ENCODE data around the gene AP3B2.
A peak's percentile ranks its signal among the peaks of the same experiment; 100 is the strongest.
"Not testable (repeated sequence)": the region's sequence is repeated elsewhere in the genome, so short reads cannot be mapped to it uniquely, and the experiment has no call there.

Gene AP3B2

DNA sequence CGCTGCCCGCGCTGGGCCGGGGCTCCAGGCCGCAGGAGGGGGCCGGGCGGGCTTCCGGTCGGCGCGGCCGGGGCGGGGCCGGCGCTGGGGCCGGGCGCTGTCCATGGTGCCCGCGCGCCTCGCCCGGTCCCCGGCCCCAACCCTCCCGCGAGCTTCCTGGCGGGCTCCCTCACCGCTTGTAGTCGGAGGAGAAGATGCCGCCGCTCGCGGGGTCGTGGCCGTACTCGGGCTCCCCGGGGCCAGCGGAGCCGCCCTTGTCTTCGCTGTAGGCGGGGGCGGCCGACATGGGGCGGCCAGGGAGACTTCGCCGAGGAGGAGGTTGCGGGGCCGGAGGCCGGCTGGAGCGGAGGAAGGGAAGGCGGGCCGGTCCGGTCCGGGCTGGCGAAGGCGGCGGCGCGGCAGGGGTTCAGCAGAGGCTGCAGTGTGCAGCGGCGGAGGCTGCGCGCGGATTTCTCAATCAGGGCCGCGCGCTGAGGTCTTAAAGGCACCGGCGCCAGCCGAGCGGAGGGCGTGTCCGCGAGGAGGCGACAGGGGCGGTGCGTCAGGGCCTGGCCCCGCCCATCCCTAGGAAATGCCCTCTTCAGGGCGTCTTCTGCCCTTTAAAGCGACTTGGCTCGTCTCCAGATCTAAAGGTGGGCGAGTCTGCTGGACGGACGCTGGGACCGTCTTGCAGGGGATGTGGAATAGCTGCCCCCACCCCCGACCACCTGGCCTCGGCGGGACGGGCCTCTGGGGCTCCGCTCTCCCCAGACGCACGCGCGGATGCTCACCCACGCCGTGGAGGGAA lies at the start of gene AP3B2:
AP3B2 (minus strand) TSS at position 455 of the 787 bp plus-strand sequence; CDS start at position 286, 169 bp downstream.
- peak; percentile 80 for DNase-seq

- DNase-seq = no peak
Observed at GRCh38 chr15:82751308-82751707, 41.6 kb upstream of the AP3B2 start.

GRCh38 chr15:82750831-82751180 lies 41.1 kb upstream of the AP3B2 start:
- DNase-seq = no peak

- DNase-seq = peak; percentile 93
Observed at GRCh38 chr15:82749951-82750830, 40.5 kb upstream of the AP3B2 start.

- DNase-seq = no peak
Observed at GRCh38 chr15:82748315-82748714, 38.6 kb upstream of the AP3B2 start.

DNA sequence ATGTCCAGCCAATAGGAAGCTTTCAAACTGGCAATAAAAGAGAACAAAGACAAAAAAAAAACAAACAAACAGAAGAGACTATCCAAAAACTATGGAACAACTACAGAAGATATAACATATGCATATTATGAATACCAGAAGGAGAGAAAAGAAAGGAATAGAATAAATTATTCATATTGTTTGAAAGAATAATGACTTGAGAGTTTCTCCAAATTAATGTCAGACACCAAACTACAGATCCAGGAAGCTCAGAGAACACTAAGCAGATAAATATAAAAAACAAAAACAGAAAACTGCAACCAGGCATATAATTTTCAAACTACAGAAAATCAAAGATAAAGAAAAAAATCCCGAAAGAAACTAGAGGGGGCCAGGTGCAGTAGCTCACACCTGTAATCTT lies 34.1 kb upstream of the AP3B2 start:
- no peak for DNase-seq

DNA sequence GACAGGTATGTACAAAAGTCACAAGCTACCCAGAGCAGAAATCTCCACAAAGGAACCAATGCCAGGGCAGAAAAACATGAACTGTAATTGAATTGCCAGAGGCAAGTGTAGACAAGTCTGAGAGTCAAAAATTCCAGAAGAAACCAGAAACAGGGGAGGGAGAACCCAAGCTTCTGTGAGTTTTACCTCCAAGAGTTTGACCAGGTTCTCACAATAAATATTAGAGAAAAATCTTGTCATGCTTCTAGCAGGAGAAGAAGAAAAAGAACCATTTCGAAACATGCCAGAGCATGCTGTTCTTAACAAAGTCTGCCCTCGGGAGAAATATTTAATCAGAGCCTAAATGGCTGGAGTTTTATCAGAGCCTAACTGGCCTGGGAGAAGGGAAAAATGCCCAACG lies 32.5 kb upstream of the AP3B2 start:
- no peak for DNase-seq

- no peak for DNase-seq
Observed at GRCh38 chr15:82739086-82739485, 29.4 kb upstream of the AP3B2 start.

- DNase-seq = no peak
Observed at GRCh38 chr15:82737975-82738374, 28.3 kb upstream of the AP3B2 start.

DNA sequence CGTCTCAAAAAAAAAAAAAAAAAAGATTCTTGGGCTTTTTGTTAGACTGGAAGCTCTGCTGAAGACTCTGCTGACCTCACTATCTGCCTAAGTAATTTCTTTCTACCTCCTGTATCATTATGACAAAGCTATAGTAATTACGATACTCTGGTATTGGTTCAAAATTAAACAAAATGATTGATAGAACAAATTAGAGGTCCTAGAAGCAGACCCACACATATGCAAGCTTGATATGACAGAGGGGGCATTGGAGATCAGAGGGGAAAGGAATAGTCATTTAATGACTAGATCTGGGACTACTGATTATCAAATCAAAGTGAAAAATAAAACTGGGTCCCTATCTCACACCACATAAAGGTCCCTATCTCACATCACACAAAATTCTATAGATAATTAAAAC lies 21.9 kb upstream of the AP3B2 start:
- no peak for DNase-seq

DNA sequence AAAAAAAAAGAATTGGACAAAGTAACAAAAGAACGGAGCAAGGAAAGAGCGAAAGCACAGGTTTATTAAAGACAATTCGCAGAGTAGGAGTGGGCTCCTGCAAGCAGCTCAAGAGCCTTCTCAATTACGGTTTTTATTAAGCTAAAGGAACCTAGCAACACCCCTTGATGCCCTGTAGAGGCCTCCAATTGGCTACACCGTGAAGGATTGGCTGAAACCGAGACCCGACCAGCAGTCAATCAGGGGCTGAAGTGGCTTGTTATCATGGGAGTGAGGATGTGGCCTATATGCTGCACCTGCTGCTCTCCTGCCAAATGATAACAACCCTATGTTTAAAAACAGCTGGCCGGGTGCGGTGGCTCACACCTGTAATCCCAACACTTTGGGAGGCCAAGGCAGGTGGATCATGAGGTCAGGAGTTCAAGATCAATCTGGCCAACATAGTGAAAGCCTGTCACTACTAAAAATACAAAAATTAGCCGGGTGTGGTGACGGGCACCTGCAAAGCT lies 20.4 kb upstream of the AP3B2 start:
- no peak for DNase-seq

GRCh38 chr15:82726816-82727215 lies 17.1 kb upstream of the AP3B2 start:
- DNase-seq = no peak

- no peak for DNase-seq
Observed at GRCh38 chr15:82715003-82715402, 5.3 kb upstream of the AP3B2 start.

GRCh38 chr15:82714016-82714415 lies 4.3 kb upstream of the AP3B2 start:
- no peak for DNase-seq

- DNase-seq = no peak
Observed at GRCh38 chr15:82712036-82712435, 2.4 kb upstream of the AP3B2 start.

- no peak for DNase-seq
Observed at GRCh38 chr15:82710926-82711490, 1.3 kb upstream of the AP3B2 start.

DNA sequence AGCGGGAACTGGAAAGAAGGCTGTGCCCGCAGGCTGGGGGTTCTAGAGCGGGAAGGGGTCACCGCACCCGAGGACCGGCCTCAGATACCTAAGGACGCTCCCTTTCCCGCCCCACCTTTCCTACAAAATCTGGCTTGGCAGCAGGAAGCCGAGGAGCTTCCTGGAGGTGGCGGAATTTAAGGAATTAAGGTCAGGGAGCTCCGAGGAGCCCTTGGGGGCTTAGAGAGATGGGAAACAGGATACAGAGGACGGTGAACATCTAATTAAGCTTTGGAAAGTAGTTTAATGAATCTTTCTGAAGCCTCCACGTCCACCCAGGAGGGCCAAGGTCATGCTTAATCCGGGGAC lies 507 bp upstream of the AP3B2 start:
- no peak for DNase-seq

GRCh38 chr15:82709081-82709420 lies 624 bp downstream of the AP3B2 start:
- DNase-seq = no peak

GRCh38 chr15:82705856-82706255 lies 3.8 kb downstream of the AP3B2 start:
- not testable (repeated sequence) for DNase-seq

- no peak for DNase-seq
Observed at GRCh38 chr15:82699726-82700125, 9.9 kb downstream of the AP3B2 start.

GRCh38 chr15:82698711-82699345 lies 10.8 kb downstream of the AP3B2 start:
- DNase-seq = no peak

DNA sequence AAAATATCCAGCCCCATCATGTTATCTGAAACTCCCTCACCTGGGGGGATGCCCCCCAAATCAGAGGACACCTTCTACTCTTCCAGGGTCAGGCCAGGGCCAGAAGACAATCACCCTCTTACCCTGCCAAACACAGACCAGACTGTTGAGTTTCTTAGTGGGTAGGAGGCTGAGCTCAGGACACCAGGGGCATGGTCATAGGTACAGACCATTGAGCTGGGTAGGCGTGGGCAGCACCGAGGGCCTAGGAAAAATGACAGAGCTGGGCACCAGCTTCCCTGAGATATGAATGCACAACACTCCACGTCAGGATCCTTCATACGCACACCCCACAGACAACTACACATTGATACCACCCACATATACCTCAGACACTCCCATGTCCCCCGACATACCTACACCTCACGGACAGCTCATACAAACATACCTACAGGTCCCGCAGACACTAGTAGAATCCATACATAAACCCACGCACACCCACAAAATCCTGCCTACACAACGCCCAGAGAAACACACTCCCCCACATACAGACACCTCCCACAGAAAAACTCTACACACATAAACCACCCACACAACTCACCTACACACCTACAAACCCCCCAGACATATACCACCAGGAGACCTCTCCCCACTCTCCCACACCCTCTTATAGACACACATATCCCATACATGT lies 11.8 kb downstream of the AP3B2 start:
- DNase-seq = no peak

DNA sequence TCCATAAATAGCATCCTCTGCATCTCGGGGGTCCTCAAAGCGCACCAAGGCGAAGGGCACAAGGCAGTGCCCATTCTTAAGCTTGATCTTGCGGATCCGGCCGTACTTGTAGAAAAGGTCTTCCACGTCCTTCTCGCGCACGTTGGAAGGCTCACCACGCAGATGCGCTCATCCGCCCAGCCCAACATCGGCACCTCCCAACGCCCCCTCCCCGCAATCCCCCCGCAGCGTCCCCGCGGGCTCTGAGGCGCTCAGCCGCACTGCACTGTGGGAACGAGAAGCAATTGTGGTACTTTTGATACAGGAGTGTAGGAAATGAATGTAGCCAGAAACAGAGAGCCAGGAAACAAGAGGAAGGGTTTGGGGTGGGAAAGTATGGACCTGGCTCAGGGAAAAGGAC lies 17.5 kb downstream of the AP3B2 start:
- DNase-seq = no peak

All from NCI-H774 (cell line).